H1 (cell line): ENCODE measurements around the gene CCDC91. TPM values are rescaled to one million over a fixed set of nuclear protein-coding genes. Genes with fewer than 3 reads are reported as not detected.
A peak's percentile ranks its signal among the peaks of the same experiment; 100 is the strongest.

Source experiments
- polyA plus RNA-seq, 7 experiments: library from polyadenylated mRNA; depleted of rRNA in 3 of 7; stranded (reverse) in 5 of 7; unstranded in 2 of 7; fragments of >200 nt in 5 of 7; fragments of 200-250 nt in 2 of 7; gene quantifications; 1 replicate in 5 of 7; 2 replicates in 1 of 7; 4 replicates in 1 of 7; pipeline versions ENCODE4 v1.2.1 to v1.2.3, GENCODE V29; 2011 to 2013; ENCODE audit warnings: missing spikeins in 2 of 7, mixed read lengths in 2 of 7
- small RNA-seq: library from polyadenylated mRNA; stranded (forward); fragments of <200 nt; extraction: miRNeasy Mini kit (QIAGEN cat#:217004); gene quantifications from one replicate; pipeline ENCODE3, GENCODE V24; 2013; ENCODE audit not compliant: insufficient read depth
- total RNA-seq: library from RNA; stranded (reverse); fragmentation: NEBNext Ultra II Directional; extraction: Animal tissue kit (Norgen Biotek cat#: 25700); gene quantifications from 2 replicates; pipeline ENCODE4 v1.2.1, GENCODE V29; 2021

CCDC91 gene
- total and polyA plus RNA-seq, 2 of the 8 experiments (the other 6 are each of a cell fraction or from before 2014, with no cell fraction given), result 8.6 to 23.1 TPM

Small RNAs within 50 kb of the gene (small RNA-seq; reads per million reads assigned to genes)
- 11.0 reads per million, percentile 84 among the genes with 10 or more reads in this experiment for gene RNA5SP355
- not detected for gene RNU4-54P

Other genes with a start within 250 kb of the CCDC91 start
- not detected in 2 replicates for gene PTHLH, start 217.7 kb upstream of the CCDC91 start, total RNA-seq
- 0.32 TPM in 1 of 2 replicates, not detected in the other for gene PTHLH, start 217.7 kb upstream of the CCDC91 start, polyA plus RNA-seq (2011; rRNA removed)